IPS DF 6.9 (cell line): Measurements from ENCODE around the gene RPL38.

Experiments used
- DNase-seq: peaks from one replicate; pipeline ENCODE4 v3.0.0-alpha.2; 2013; ENCODE audit warnings: low read depth, low spot score
- H3K27ac ChIP-seq: one replicate; pipeline ENCODE4 v1.5.1; 2013; ENCODE audit warnings: low read length, control low read depth
- H3K27me3 ChIP-seq: 2 replicates; pipeline ENCODE4 v1.6.1; 2013; ENCODE audit warnings: mild to moderate bottlenecking, low read length; ENCODE audit not compliant: control insufficient read depth, insufficient read depth
- H3K36me3 ChIP-seq: 2 replicates; pipeline ENCODE4 v1.6.1; 2013; ENCODE audit warnings: low read length; ENCODE audit not compliant: control insufficient read depth, insufficient read depth
- H3K4me1 ChIP-seq: 2 replicates; pipeline ENCODE4 v1.6.1; 2013; ENCODE audit warnings: low read length; ENCODE audit not compliant: control insufficient read depth, insufficient read depth
- H3K4me3 ChIP-seq: 2 replicates; pipeline ENCODE4 v1.5.1; 2013; ENCODE audit warnings: mild to moderate bottlenecking, low read length
- H3K9me3 ChIP-seq: 2 replicates; pipeline ENCODE4 v1.6.1; 2013; ENCODE audit warnings: low read length, inconsistent platforms; ENCODE audit not compliant: control insufficient read depth, insufficient read depth
- WGBS: extraction: QIAGEN DNeasy Blood & Tissue Kit; methylation state at CpG from one replicate; pipeline ENCODE4 v1.1.7; 2013; ENCODE audit warnings: mixed read lengths, missing lambda C conversion rate; ENCODE audit not compliant: insufficient read length, insufficient coverage; 5-methylcytosine and 5-hydroxymethylcytosine counted together

Gene RPL38

GRCh38 chr17:74228306-74228978, 25.0 kb downstream of the RPL38 start:
- H3K4me1 ChIP-seq, result no peaks in the 10 kb centered on the region
- H3K9me3 ChIP-seq, result no peaks in the 10 kb centered on the region
- H3K27ac ChIP-seq, result no peak overlapping the region
- no peak for DNase-seq
- no peak overlapping the region for H3K4me3 ChIP-seq
- H3K27me3 ChIP-seq, result no peaks in the 10 kb centered on the region; the same call in 1 of the 2 replicates
- H3K36me3 ChIP-seq, result no peaks in the 10 kb centered on the region
- no CpG with 5 or more reads among the region's 5 CpGs for WGBS

- H3K27ac ChIP-seq, result no peak overlapping the region
- H3K4me3 ChIP-seq, result no peak overlapping the region
- H3K36me3 ChIP-seq, result no peaks in the 10 kb centered on the region
- H3K9me3 ChIP-seq, result no peaks in the 10 kb centered on the region
- H3K27me3 ChIP-seq, result no peaks in the 10 kb centered on the region; the same call in 1 of the 2 replicates
- WGBS, result no CpG with 5 or more reads among the region's 16 CpGs
- DNase-seq, result no peak
- H3K4me1 ChIP-seq, result no peaks in the 10 kb centered on the region
Measured at GRCh38 chr17:74230896-74231295, 27.4 kb downstream of the RPL38 start.

GRCh38 chr17:74231928-74232907, 28.7 kb downstream of the RPL38 start:
- DNase-seq, result no peak
- Histone ChIP-seq H3K27ac (no peak overlapping the region), H3K36me3 (no peaks in the 10 kb centered on the region), H3K9me3 (no peaks in the 10 kb centered on the region), H3K27me3 (no peaks in the 10 kb centered on the region; the same call in 1 of the 2 replicates), H3K4me1 (no peaks in the 10 kb centered on the region; the same call in 1 of the 2 replicates), H3K4me3 (no peak overlapping the region)
- WGBS, result no CpG with 5 or more reads among the region's 17 CpGs

GRCh38 chr17:74233937-74234336, 30.5 kb downstream of the RPL38 start:
- Histone ChIP-seq H3K27me3 (no peaks in the 10 kb centered on the region; the same call in 1 of the 2 replicates), H3K4me3 (no peak overlapping the region), H3K36me3 (no peaks in the 10 kb centered on the region), H3K4me1 (no peaks in the 10 kb centered on the region; the same call in 1 of the 2 replicates), H3K27ac (no peak overlapping the region), H3K9me3 (no peaks in the 10 kb centered on the region)
- WGBS, result no CpG with 5 or more reads among the region's 8 CpGs
- DNase-seq, result no peak

- WGBS, result no CpG with 5 or more reads among the region's 1 CpG
- no peak for DNase-seq
- H3K27ac ChIP-seq, result no peak overlapping the region
- no peaks in the 10 kb centered on the region; the same call in 1 of the 2 replicates for H3K4me1 ChIP-seq
- H3K36me3 ChIP-seq, result no peaks in the 10 kb centered on the region
- no peak overlapping the region for H3K4me3 ChIP-seq
- H3K9me3 ChIP-seq, result no peaks in the 10 kb centered on the region
- H3K27me3 ChIP-seq, result no peaks in the 10 kb centered on the region; the same call in 1 of the 2 replicates
Measured at GRCh38 chr17:74234486-74234885, 31.0 kb downstream of the RPL38 start.

GRCh38 chr17:74235040-74235581, 31.6 kb downstream of the RPL38 start:
- DNase-seq, result no peak
- Histone ChIP-seq H3K4me3 (no peak overlapping the region), H3K27me3 (no peaks in the 10 kb centered on the region; the same call in 1 of the 2 replicates), H3K9me3 (no peaks in the 10 kb centered on the region), H3K4me1 (no peaks in the 10 kb centered on the region; the same call in none of the 2 replicates), H3K36me3 (no peaks in the 10 kb centered on the region), H3K27ac (no peak overlapping the region)
- WGBS, result no CpG with 5 or more reads among the region's 19 CpGs

- Histone ChIP-seq H3K4me1 (no peaks in the 10 kb centered on the region; the same call in none of the 2 replicates), H3K27me3 (no peaks in the 10 kb centered on the region)
- WGBS, result no CpG with 5 or more reads among the region's 8 CpGs
Measured at GRCh38 chr17:74235911-74236371, 32.5 kb downstream of the RPL38 start.

GRCh38 chr17:74237321-74237720, 33.8 kb downstream of the RPL38 start:
- H3K4me3 ChIP-seq, result no peak overlapping the region
- no peaks in the 10 kb centered on the region; the same call in none of the 2 replicates for H3K4me1 ChIP-seq
- no peak overlapping the region for H3K27ac ChIP-seq
- no peaks in the 10 kb centered on the region for H3K36me3 ChIP-seq
- H3K27me3 ChIP-seq, result no peaks in the 10 kb centered on the region
- WGBS, result no CpG with 5 or more reads among the region's 12 CpGs
- DNase-seq, result no peak
- H3K9me3 ChIP-seq, result no peaks in the 10 kb centered on the region

More at GRCh38 chr17:74235911-74236371, 32.5 kb downstream of the RPL38 start:
- no peak for DNase-seq
- no peaks in the 10 kb centered on the region for H3K9me3 ChIP-seq
- no peak overlapping the region for H3K27ac ChIP-seq
- H3K36me3 ChIP-seq, result no peaks in the 10 kb centered on the region
- H3K4me3 ChIP-seq, result no peak overlapping the region

- Histone ChIP-seq H3K9me3 (no peaks in the 10 kb centered on the region), H3K36me3 (no peaks in the 10 kb centered on the region), H3K4me3 (no peak overlapping the region), H3K27ac (no peak overlapping the region), H3K4me1 (no peaks in the 10 kb centered on the region; the same call in none of the 2 replicates), H3K27me3 (no peaks in the 10 kb centered on the region)
- no CpG with 5 or more reads among the region's 10 CpGs for WGBS
- no peak for DNase-seq
Measured at GRCh38 chr17:74239172-74239571, 35.7 kb downstream of the RPL38 start.

GRCh38 chr17:74240618-74241205, 37.2 kb downstream of the RPL38 start:
- no peak for DNase-seq
- no peak overlapping the region for H3K4me3 ChIP-seq
- no peaks in the 10 kb centered on the region for H3K9me3 ChIP-seq
- WGBS, result no CpG with 5 or more reads among the region's 11 CpGs
- H3K4me1 ChIP-seq, result peaks cover 3% of the 10 kb centered on the region
- H3K27ac ChIP-seq, result no peak overlapping the region
- H3K27me3 ChIP-seq, result no peaks in the 10 kb centered on the region
- no peaks in the 10 kb centered on the region for H3K36me3 ChIP-seq
